NCI-H2029 (cell line): ENCODE results near the gene KLF15.

ENCODE experiments used
- DNase-seq: peaks from one replicate; lab custom pipeline; 2025; lab: John Stamatoyannopoulos, UW

The KLF15 gene

DNA sequence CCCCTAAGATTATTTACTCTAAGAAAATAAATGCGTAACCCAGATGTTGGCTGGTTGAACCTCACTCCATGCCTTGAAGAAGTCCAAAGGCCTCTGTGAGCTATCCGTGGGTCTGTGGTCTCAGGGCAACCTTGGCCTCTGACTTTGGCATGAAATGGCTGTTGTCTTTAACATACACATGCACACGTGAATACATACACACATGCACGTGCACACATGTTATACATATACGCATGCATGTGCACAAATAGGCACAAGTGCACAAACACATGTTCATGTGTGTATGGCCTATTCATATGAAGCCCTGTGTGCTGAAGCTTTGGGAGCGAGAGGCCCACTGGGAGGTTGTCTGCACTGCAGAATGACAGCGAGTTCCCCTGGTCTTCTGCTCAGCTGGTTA lies 50.8 kb downstream of the KLF15 start:
- no peak for DNase-seq

DNA sequence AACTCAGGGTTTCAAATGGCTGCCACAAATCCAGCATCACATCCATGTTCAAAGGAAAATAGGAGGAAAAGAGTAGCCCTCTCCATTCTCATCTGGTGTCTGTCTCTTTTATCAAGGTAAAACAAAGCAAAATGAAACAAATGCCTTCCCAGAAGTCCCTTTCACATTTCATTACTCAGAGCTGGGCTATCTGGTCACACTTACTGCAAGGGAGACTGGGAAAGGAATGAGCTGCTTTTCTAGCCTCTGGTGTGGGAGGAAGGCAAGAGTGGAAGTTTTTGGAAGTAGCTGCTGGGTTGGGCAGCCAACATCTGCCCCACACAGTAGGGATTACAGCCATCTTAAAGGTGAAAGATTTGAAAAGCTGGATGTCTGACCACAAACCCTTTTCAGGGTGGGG lies 51.8 kb downstream of the KLF15 start:
- DNase-seq = no peak

DNA sequence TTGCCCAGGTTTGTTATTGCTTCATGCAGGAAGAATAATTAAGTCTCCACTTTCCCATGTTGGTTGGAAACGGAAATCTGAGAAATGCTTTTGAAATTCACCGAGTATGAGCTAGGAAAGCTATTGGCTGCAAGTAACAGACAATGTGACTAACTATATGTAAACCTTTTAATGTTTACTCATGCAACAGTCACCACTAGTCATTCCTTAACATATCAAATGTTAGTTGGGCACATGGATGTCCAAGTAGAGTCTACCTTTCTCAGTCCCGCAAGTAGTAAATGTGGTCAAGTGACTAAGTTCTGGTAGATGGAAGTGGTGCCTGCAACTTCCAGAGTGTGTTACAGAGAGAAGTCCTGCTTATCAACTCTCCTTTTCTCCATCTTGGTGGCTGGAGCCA lies 52.5 kb downstream of the KLF15 start:
- DNase-seq = no peak

DNA sequence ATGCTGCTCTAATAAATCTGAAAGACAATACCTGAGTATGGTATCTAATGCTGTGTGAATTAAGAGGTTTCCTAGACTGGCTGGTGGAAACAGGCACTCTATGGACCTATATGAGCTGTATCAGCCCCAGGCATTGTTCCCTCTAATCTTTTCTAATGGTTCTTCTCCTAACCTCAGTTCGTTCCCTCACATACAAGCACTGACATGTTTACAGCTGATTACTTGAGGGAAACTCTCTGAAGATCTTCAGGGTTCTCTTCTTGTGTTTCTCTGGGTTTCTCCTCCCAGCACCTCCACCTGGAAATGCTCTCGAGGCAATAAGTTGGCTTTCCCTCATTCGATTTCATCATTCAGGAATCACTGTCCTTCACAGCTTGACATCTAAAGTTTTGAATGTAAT lies 52.9 kb downstream of the KLF15 start:
- DNase-seq = no peak

DNA sequence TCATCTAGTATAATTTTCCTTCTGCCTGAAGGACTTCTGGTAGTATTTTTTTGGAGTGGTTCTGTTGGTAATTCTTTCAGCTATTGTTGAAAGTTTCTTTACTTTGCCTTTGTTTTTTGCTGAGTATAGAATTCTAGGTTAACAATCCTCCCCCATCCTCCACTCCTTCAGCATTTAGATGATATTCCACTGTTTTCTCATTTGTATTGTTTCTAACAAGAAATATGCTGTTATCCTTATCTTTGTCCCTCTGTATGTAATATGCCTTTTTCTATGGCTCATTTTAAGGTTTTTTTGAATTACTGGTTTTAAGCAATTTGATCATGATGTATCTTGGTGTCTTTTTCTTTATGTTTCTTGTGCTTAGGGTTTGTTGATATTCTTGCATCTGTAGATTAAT lies 53.9 kb downstream of the KLF15 start:
- no peak for DNase-seq

DNA sequence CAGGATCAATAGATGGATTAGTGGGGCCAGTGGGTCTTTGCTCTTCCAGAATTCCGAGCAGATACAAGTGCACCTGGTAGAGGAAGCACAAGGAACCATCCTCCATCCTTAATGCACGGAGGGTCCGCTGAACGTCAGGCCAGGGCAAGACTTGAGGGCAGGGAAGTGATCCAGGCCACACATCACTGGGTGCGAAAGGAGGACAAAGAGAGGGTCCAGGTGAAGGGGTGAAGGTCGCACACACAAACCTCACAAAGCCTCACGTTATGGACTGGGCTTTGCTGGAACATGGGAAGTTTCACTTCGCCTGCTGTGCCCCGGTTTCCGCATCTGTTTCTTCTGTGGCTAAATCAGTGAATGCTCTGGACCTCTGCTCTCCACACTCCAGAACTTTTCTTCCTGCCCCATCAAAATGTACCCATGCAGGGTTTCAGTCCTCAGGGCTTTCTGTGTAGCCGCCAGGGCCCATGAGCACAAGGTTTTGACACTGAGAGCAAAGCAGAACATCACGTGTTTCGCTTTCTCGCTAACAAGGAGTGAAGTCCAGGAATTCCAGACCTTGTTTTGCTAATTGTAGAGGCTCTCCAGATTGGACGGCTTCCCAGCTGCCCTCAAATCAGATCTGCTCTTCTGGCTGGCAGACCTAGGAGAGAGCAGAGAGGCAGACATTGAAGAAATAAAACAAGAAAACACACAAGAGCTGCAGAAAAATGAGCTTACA lies 56.3 kb downstream of the KLF15 start:
- DNase-seq = no peak

DNA sequence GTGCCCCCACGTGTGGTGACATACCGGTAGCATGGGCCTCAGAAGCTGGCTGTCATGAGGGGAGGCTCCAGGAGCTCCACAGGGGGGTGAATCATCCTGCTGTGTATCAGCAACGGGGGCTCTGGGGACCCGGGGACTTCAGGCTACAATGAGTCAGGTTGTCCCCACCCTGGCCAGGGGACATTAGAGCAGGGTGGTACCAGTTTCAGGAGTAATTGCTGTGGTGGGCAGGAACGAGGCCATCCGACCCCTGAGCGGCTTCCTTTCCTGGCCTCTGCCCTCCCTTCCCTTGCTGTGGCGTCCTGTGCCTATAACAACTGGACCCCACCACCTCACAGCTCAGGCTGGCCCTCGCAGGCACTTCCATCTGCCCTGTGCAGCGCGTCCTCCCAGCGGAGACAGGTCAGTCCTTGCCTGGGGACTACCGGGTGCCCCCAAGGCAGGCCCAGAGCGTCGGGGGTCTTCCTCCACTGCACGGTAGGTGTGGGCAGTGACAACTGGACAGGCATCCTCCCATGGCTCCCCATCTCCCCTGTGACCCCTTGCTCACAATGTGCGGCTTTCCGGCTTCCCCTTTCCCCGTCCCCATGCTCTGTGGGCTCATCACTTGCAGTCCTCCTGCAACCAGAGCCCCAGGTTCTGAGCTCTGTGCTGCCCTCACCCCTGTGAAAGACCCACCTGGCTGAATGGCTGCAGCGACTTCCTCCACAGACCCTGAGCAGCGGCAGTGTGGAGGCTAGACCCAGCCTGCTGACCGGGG lies 57.0 kb downstream of the KLF15 start:
- DNase-seq = no peak

DNA sequence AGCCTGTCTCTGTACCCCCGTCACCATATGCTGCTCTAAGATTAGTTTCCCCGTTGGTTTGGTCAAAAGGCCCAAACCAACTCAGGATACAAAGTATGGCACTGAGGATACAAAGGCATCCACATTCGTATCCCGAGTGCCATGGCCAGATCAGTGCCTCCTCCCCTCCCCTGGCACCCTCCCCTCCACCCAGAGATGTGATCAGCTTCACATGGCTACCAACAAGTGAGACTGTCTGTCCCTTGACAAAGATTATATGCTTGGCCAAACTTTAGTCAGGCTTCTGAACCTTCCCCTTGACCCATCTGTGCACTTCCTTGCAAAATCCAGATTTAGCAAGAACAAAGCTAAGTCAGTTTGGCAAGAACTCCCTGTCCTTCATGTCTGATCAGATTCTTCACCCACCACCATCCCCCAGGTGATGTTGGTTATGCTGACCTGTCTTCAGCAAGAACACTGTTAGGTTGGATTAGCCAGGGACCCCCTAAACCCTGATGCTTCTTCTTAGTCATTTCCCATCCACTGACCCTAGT lies 61.7 kb downstream of the KLF15 start:
- DNase-seq = no peak

DNA sequence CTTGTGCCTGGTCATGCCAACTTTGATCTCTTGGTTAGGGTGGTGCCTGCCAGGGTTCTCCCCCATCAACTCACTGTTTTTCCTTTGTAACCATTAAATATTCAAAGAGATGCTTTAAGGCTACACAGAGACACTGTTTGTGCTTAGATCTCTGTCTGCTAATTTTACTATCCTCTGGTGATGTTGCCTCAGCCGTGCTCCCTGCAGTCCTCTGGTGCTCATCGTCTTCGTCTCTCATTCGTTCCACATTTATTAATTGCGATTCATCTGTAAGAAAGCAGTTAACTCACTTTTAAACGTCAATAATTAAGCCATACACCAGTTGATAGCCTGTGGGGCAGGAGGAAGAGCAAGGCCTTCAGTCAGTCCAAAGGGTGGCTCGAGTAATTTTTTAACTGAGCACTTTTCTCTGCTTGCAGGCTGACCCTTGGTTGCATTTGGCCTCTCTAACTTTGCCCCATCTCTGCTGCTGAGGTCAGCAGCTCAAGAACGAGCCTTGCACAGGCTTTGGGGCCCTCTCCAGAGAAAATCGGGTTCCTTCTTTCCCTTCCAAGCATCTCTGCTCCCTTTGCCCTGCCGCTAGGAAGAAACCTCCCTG lies 62.9 kb downstream of the KLF15 start:
- DNase-seq = no peak

DNA sequence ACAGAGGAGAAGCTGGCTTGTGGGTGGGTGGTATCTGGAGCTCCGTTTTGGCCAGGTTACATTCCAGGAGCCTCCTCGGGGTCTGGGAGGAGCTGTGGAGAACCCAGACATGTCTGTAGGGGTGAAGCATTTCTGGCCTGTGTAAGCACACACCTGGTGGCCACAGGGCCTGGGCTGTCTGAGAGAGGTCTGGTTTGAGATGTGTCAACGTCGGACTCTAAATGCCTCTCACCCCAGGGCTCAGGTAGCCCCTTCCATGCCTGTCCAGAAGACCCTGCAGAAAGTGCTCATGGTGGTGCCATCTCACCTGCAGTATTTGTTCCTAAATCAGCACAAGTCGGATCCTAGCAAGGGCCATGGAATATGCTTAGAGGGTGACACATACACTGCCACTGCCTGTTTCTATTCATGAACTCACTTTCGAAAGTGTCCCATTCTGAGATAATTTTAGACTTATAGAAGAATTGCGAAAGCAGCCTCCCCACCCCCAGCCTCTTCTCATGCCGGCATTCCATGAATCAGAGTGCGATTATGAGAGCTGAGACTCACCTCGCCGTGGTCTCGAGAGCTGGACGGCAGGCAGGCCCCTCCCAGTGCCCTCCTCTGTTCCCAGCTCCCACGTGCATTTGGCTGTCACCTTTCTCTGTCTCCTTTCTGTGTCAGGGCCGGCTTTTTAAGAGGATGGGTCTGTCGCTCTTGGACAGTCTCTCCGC lies 63.7 kb downstream of the KLF15 start:
- no peak for DNase-seq
